ENCODE results near the gene SENP1. TPM values are rescaled to one million over a fixed set of nuclear protein-coding genes. Genes with fewer than 3 reads are reported as not detected.

Gene SENP1
- total and polyA plus RNA-seq, 8 donors: 13.3 to 28.0 (median 24.6) TPM

DNA sequence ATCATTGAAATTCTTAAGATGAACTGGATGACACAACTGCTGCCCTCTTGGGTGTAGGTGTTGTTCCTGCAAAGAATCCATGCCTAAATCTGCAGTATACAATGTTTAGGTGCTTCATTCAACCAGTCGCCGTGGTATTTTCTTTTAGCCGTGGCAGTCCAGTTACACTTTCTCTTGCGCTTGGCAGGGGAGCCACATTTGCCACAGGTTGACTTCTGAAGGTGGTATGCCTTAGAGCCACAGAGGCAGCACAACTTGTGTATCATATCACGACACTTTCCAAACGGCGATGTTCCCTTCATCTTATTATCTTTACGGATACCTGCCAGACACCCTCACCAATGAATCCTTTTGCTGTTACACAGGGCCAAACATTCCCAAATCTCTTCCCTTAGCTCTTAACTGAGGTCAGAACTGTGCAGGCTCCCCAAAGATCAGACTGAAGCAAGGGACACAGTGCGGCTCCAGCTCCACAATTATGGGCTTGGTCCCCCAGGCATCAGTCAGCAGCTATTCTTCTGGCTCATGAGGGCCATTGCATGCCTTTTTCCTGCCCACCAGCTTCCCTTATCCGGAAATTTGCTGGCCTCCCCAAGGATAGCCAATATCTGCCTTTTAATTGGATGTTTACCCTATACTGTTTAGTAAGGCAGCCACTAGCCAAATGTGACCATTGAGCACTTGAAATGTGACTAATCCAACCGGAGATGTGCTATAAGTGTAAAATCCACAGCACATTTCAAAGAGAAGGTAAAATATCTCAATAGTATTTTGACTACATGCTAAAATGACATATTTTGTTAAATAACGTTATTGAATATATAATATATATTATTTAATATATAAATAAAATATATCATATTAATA, 50.7 kb downstream of the SENP1 start:
- TF ChIP-seq, protein P1, sequence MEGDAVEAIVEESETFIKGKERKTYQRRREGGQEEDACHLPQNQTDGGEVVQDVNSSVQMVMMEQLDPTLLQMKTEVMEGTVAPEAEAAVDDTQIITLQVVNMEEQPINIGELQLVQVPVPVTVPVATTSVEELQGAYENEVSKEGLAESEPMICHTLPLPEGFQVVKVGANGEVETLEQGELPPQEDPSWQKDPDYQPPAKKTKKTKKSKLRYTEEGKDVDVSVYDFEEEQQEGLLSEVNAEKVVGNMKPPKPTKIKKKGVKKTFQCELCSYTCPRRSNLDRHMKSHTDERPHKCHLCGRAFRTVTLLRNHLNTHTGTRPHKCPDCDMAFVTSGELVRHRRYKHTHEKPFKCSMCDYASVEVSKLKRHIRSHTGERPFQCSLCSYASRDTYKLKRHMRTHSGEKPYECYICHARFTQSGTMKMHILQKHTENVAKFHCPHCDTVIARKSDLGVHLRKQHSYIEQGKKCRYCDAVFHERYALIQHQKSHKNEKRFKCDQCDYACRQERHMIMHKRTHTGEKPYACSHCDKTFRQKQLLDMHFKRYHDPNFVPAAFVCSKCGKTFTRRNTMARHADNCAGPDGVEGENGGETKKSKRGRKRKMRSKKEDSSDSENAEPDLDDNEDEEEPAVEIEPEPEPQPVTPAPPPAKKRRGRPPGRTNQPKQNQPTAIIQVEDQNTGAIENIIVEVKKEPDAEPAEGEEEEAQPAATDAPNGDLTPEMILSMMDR (IDR thresholded peaks at IDR 0.05): no peak
- H3K27me3 ChIP-seq: no peaks in the 10 kb centered on the region
- DNase-seq: no peak
- H3K27ac ChIP-seq: no peak overlapping the region
- no peak for ATAC-seq
- H3K4me1 ChIP-seq: no peaks in the 10 kb centered on the region
- intact Hi-C loops (cut with DNase I): no loop called here
- peaks cover 0 to 31% of the 10 kb centered on the region in 2 donors for H3K36me3 ChIP-seq
- peaks cover 0 to 6% of the 10 kb centered on the region in 2 donors for H3K9me3 ChIP-seq
- no peak overlapping the region for H3K4me3 ChIP-seq

- ATAC-seq (no peak), DNase-seq (no peak)
- Histone ChIP-seq H3K4me1 (no peaks in the 10 kb centered on the region), H3K27me3 (no peaks in the 10 kb centered on the region), H3K4me3 (no peak overlapping the region), H3K36me3 (peaks cover 0 to 30% of the 10 kb centered on the region in 2 donors), H3K9me3 (peaks cover 0 to 4% of the 10 kb centered on the region in 2 donors), H3K27ac (no peak overlapping the region)
- TF ChIP-seq, protein P1 (IDR thresholded peaks at IDR 0.05): no peak
- intact Hi-C loops (cut with DNase I): no loop called here
Measured at GRCh38 chr12:48053883-48054282, 52.0 kb downstream of the SENP1 start.

- intact Hi-C loops (cut with DNase I): no loop called here
- no peak for DNase-seq
- no peaks in the 10 kb centered on the region for H3K27me3 ChIP-seq
- H3K9me3 ChIP-seq: no peaks in the 10 kb centered on the region
- H3K36me3 ChIP-seq: peaks cover under 1 to 30% of the 10 kb centered on the region in 2 donors
- no peak overlapping the region for H3K27ac ChIP-seq
- TF ChIP-seq, protein P1 (IDR thresholded peaks at IDR 0.05): no peak
- no peak overlapping the region for H3K4me3 ChIP-seq
- ATAC-seq: no peak
- H3K4me1 ChIP-seq: no peaks in the 10 kb centered on the region
Measured at GRCh38 chr12:48053122-48053521, 52.8 kb downstream of the SENP1 start.

DNA sequence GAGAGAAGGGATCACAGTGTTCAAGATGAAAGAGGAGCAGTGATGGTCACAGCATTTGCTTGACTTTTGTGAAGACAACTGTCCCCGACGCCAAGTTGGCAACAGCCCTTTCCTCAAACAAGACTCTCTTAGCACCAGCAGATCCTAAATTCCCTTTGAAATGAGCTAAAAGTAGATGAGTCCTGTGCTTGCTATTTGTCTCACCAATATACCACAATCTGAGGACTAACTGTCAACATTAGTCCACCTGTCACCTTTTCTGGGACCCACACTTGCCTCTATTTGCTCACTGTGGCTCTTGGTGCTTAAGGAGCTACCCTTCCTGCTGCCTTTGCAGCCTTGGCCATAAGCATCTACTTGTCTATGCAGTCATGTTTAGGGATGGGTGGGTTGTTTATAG, 54.2 kb downstream of the SENP1 start:
- H3K9me3 ChIP-seq: no peaks in the 10 kb centered on the region
- no peak for DNase-seq
- no peak overlapping the region for H3K27ac ChIP-seq
- no peak overlapping the region for H3K4me3 ChIP-seq
- intact Hi-C loops (cut with DNase I): no loop called here
- no peaks in the 10 kb centered on the region for H3K27me3 ChIP-seq
- H3K36me3 ChIP-seq: peaks cover 3 to 43% of the 10 kb centered on the region in 2 donors
- no peaks in the 10 kb centered on the region for H3K4me1 ChIP-seq
- ATAC-seq: no peak
- TF ChIP-seq, protein P1 (IDR thresholded peaks at IDR 0.05): no peak

GRCh38 chr12:48050174-48050573, 55.7 kb downstream of the SENP1 start:
- Histone ChIP-seq H3K27ac (no peak overlapping the region), H3K4me3 (no peak overlapping the region), H3K9me3 (no peaks in the 10 kb centered on the region), H3K4me1 (no peaks in the 10 kb centered on the region), H3K36me3 (peaks cover 3 to 55% of the 10 kb centered on the region in 2 donors), H3K27me3 (no peaks in the 10 kb centered on the region)
- DNase-seq (no peak), ATAC-seq (no peak)
- intact Hi-C loops (cut with DNase I): no loop called here
- TF ChIP-seq, protein P1 (IDR thresholded peaks at IDR 0.05): no peak
